HEK293 (cell line): ENCODE measurements around the gene NIPBL.

Source experiments
- BCL11A ChIP-seq: fragments of 450-650 bp; formaldehyde crosslinking; IDR thresholded peaks from 2 replicates; pipeline ENCODE4 v1.5.1; 2016; ENCODE audit warnings: low read depth, missing biosample characterization, missing genetic modification characterization
- CTCF ChIP-seq: fragments of 450-650 bp; formaldehyde crosslinking; IDR thresholded peaks from 2 replicates; pipeline ENCODE4 v1.5.1; 2016; ENCODE audit warnings: missing biosample characterization, missing genetic modification characterization
- PATZ1 ChIP-seq: fragments of 450-650 bp; formaldehyde crosslinking; IDR thresholded peaks from 2 replicates; pipeline ENCODE4 v1.5.1; 2016; ENCODE audit warnings: missing biosample characterization, missing genetic modification characterization
- ZFP3 ChIP-seq: fragments of 450-650 bp; formaldehyde crosslinking; IDR thresholded peaks from 2 replicates; pipeline ENCODE4 v1.5.1; 2016; ENCODE audit warnings: low read depth, missing biosample characterization, missing genetic modification characterization
- ZNF138 ChIP-seq: fragments of 450-650 bp; formaldehyde crosslinking; IDR thresholded peaks from 2 replicates; pipeline ENCODE4 v1.5.1; 2016; ENCODE audit warnings: missing biosample characterization, missing genetic modification characterization, borderline replicate concordance
- ZNF350 ChIP-seq: fragments of 450-650 bp; formaldehyde crosslinking; IDR thresholded peaks from 2 replicates; pipeline ENCODE4 v1.5.0; 2017; ENCODE audit warnings: missing biosample characterization, mild to moderate bottlenecking, missing genetic modification characterization
- ZNF629 ChIP-seq: fragments of 450-650 bp; formaldehyde crosslinking; IDR thresholded peaks from 2 replicates; pipeline ENCODE4 v1.5.1; 2017; ENCODE audit warnings: missing biosample characterization, missing genetic modification characterization

GRCh38 chr5:37029436-37029835, 152.9 kb downstream of the NIPBL start:
- TF ChIP-seq ZFP3 (no peak), ZNF350 (no peak), BCL11A (tag by site-specific recombination) (no peak), CTCF (tag by site-specific recombination) (no peak), PATZ1 (tag by site-specific recombination) (no peak), ZNF629 (no peak), ZNF138 (tag by site-specific recombination) (no peak)
